GM18861 (cell line): Measurements from ENCODE around the gene BRSK2.
"Not testable (repeated sequence)": the region's sequence is repeated elsewhere in the genome, so short reads cannot be mapped to it uniquely, and the experiment has no call there.

Experiments used
- ATAC-seq: cut with Tn5 transposase; IDR thresholded peaks from one replicate; pipeline ENCODE4 v1.9.1; 2021; ENCODE audit not compliant: unreplicated experiment

The BRSK2 gene

GRCh38 chr11:1508491-1508891 lies 118.8 kb downstream of the BRSK2 start:
- ATAC-seq, result no peak

GRCh38 chr11:1508986-1509385 lies 119.3 kb downstream of the BRSK2 start:
- no peak for ATAC-seq

- no peak for ATAC-seq
These were observed 120.0 kb downstream of the BRSK2 start for GRCh38 chr11:1509626-1510255.

- ATAC-seq, result not testable (repeated sequence)
These were observed 120.6 kb downstream of the BRSK2 start for GRCh38 chr11:1510351-1510750.

- no peak for ATAC-seq
These were observed 121.2 kb downstream of the BRSK2 start for GRCh38 chr11:1510928-1511327.

GRCh38 chr11:1511937-1512496 lies 122.3 kb downstream of the BRSK2 start:
- no peak for ATAC-seq
